DND-41 (cell line): ENCODE results near the gene MFSD6.

Source experiments
- ATAC-seq: fragments of 200-7000 bp; cut with Tn5 transposase; 3 replicates; pipeline ENCODE4 v1.9.1; 2021; ENCODE audit warnings: low read depth; ENCODE audit not compliant: insufficient read depth
- DNase-seq: peaks from one replicate; pipeline ENCODE4 v3.0.0-alpha.2; 2020
- H2AFZ ChIP-seq: 2 replicates; pipeline ENCODE4 v1.6.0; 2012; ENCODE audit warnings: low read depth, low read length
- H3K27ac ChIP-seq: 2 replicates; pipeline ENCODE4 v1.5.1; 2012; ENCODE audit warnings: low read length, inconsistent platforms
- H3K27me3 ChIP-seq: fragments of 200-600 bp; sonication (generic); 2 replicates; pipeline ENCODE4 v1.6.0; 2012; ENCODE audit warnings: low read length, mild to moderate bottlenecking, inconsistent platforms; ENCODE audit not compliant: insufficient read depth, poor library complexity
- H3K36me3 ChIP-seq: 2 replicates; pipeline ENCODE4 v1.5.1; 2012; ENCODE audit warnings: low read length, inconsistent platforms; ENCODE audit not compliant: insufficient read depth
- H3K4me1 ChIP-seq: 2 replicates; pipeline ENCODE4 v1.5.1; 2012; ENCODE audit warnings: mild to moderate bottlenecking, low read length; ENCODE audit not compliant: insufficient read depth
- H3K4me2 ChIP-seq: 2 replicates; pipeline ENCODE4 v1.6.0; 2012; ENCODE audit warnings: mild to moderate bottlenecking, moderate library complexity, low read length, inconsistent platforms; ENCODE audit not compliant: insufficient read depth
- H3K4me3 ChIP-seq, 2 experiments: fragments of 200-600 bp in 1 of 2; shearing (Covaris generic) in 1 of 2; 2 replicates each; pipeline ENCODE4 v1.5.1; 2012 to 2016; ENCODE audit warnings: inconsistent platforms in 2 of 2, low read length in 2 of 2, mild to moderate bottlenecking in 2 of 2, low read depth in 1 of 2, moderate library complexity in 1 of 2
- H3K79me2 ChIP-seq: 2 replicates; pipeline ENCODE4 v1.6.0; 2012; ENCODE audit warnings: low read length, inconsistent platforms; ENCODE audit not compliant: insufficient read depth
- H3K9ac ChIP-seq: 2 replicates; pipeline ENCODE4 v1.6.0; 2012; ENCODE audit warnings: low read depth, mild to moderate bottlenecking, inconsistent platforms, low read length, moderate library complexity
- H3K9me3 ChIP-seq: 2 replicates; pipeline ENCODE4 v1.5.1; 2012; ENCODE audit warnings: low read length, moderate library complexity, mild to moderate bottlenecking, inconsistent platforms; ENCODE audit not compliant: insufficient read depth, severe bottlenecking
- H4K20me1 ChIP-seq: 2 replicates; pipeline ENCODE4 v1.6.0; 2012; ENCODE audit warnings: low read length; ENCODE audit not compliant: insufficient read depth
- CTCF ChIP-seq: IDR thresholded peaks from 2 replicates; pipeline ENCODE4 v1.5.1; 2012; ENCODE audit warnings: borderline replicate concordance, low read length, moderate library complexity, mild to moderate bottlenecking; ENCODE audit not compliant: poor library complexity, severe bottlenecking; ENCODE audit errors: extremely low read depth
- EZH2 ChIP-seq: IDR thresholded peaks from 3 replicates; pipeline ENCODE4 v1.6.1; 2012; ENCODE audit warnings: borderline replicate concordance, low read depth, mild to moderate bottlenecking, moderate library complexity, low read length, inconsistent platforms; ENCODE audit not compliant: severe bottlenecking

MFSD6 gene

GRCh38 chr2:190499273-190499672, 91.1 kb downstream of the MFSD6 start:
- no peaks in the 10 kb centered on the region for H3K4me1 ChIP-seq
- H3K9ac ChIP-seq, result no peak overlapping the region
- no peak for ATAC-seq
- H3K27ac ChIP-seq, result no peak overlapping the region
- no peak overlapping the region for H2AFZ ChIP-seq
- peaks cover 59% of the 10 kb centered on the region for H3K36me3 ChIP-seq
- H3K9me3 ChIP-seq, result no peaks in the 10 kb centered on the region
- no peak overlapping the region for H3K4me3 ChIP-seq
- DNase-seq, result no peak
- H4K20me1 ChIP-seq, result no peaks in the 10 kb centered on the region
- no peak overlapping the region for H3K4me2 ChIP-seq
- H3K79me2 ChIP-seq, result no peaks in the 10 kb centered on the region
- no peaks in the 10 kb centered on the region for H3K27me3 ChIP-seq
- no peak for TF ChIP-seq CTCF
- no peak for TF ChIP-seq EZH2

GRCh38 chr2:190500054-190500502, 91.9 kb downstream of the MFSD6 start:
- Histone ChIP-seq H2AFZ (no peak overlapping the region), H3K79me2 (no peaks in the 10 kb centered on the region), H3K9me3 (no peaks in the 10 kb centered on the region), H3K27me3 (no peaks in the 10 kb centered on the region), H3K4me3 (no peak overlapping the region), H3K4me2 (no peak overlapping the region), H4K20me1 (no peaks in the 10 kb centered on the region), H3K4me1 (no peaks in the 10 kb centered on the region), H3K9ac (no peak overlapping the region), H3K27ac (no peak overlapping the region), H3K36me3 (peaks cover 67% of the 10 kb centered on the region)
- DNase-seq (no peak), ATAC-seq (no peak; the same call in 2 of the 3 replicates)
- TF ChIP-seq CTCF (no peak), EZH2 (no peak)

DNA sequence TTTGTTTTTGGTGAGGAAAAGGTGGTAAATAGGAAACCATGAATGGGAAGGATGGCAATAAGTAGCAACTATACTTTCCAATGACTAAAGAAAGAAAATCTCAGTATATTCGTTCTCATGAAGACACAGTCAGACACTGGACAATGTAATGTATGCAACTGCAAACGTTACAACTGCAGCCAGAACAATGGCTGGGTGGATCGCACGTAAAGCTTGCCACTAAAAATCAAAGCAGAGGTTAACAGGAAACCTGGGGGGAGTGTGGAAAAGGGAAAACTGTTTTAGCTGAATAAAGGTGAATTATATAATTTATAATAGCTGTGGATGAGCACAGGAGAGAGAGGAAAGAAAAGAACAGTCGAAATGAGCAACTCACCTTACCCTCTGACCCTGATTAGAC, 93.1 kb downstream of the MFSD6 start:
- H3K27ac ChIP-seq, result no peak overlapping the region
- DNase-seq, result no peak
- no peaks in the 10 kb centered on the region for H3K9me3 ChIP-seq
- no peak overlapping the region for H2AFZ ChIP-seq
- H3K9ac ChIP-seq, result no peak overlapping the region
- H3K79me2 ChIP-seq, result no peaks in the 10 kb centered on the region
- TF ChIP-seq CTCF (no peak), EZH2 (no peak)
- ATAC-seq, result no peak
- no peak overlapping the region for H3K4me3 ChIP-seq
- no peaks in the 10 kb centered on the region for H3K27me3 ChIP-seq
- H3K36me3 ChIP-seq, result peaks cover 76% of the 10 kb centered on the region
- no peaks in the 10 kb centered on the region for H4K20me1 ChIP-seq
- no peaks in the 10 kb centered on the region for H3K4me1 ChIP-seq
- H3K4me2 ChIP-seq, result no peak overlapping the region
